ENCODE data around the gene KCTD8.

The KCTD8 gene

GRCh38 chr4:44448521-44449461 lies at the start of gene KCTD8:
Gene KCTD8, minus strand, starts transcription at chr4:44448809.
- peak; percentile 33 for DNase-seq

- no peak for DNase-seq
These were observed 46.4 kb upstream of the KCTD8 start for GRCh38 chr4:44494810-44495701.

GRCh38 chr4:44493924-44494323 lies 45.3 kb upstream of the KCTD8 start:
- no peak for DNase-seq

- DNase-seq = no peak
These were observed 38.7 kb upstream of the KCTD8 start for GRCh38 chr4:44487341-44487740.

GRCh38 chr4:44479731-44480130 lies 31.1 kb upstream of the KCTD8 start:
- DNase-seq = no peak

GRCh38 chr4:44462259-44462658 lies 13.7 kb upstream of the KCTD8 start:
- no peak for DNase-seq

GRCh38 chr4:44447563-44448504 lies 775 bp downstream of the KCTD8 start:
- no peak for DNase-seq

- DNase-seq = no peak
These were observed 1.6 kb downstream of the KCTD8 start for GRCh38 chr4:44446801-44447562.

- no peak for DNase-seq
These were observed 2.4 kb downstream of the KCTD8 start for GRCh38 chr4:44446191-44446590.

- DNase-seq = no peak
These were observed 9.9 kb downstream of the KCTD8 start for GRCh38 chr4:44438687-44439086.

- DNase-seq = no peak
These were observed 14.4 kb downstream of the KCTD8 start for GRCh38 chr4:44434247-44434646.

- DNase-seq = no peak
These were observed 22.9 kb downstream of the KCTD8 start for GRCh38 chr4:44425614-44426208.

- no peak for DNase-seq
These were observed 25.7 kb downstream of the KCTD8 start for GRCh38 chr4:44422912-44423311.

- DNase-seq = no peak
These were observed 27.1 kb downstream of the KCTD8 start for GRCh38 chr4:44421330-44422065.

GRCh38 chr4:44415251-44415650 lies 33.4 kb downstream of the KCTD8 start:
- no peak for DNase-seq

- DNase-seq = no peak
These were observed 80.0 kb downstream of the KCTD8 start for GRCh38 chr4:44368413-44369167.

- DNase-seq = no peak
These were observed 94.4 kb downstream of the KCTD8 start for GRCh38 chr4:44354172-44354571.

GRCh38 chr4:44351069-44351468 lies 97.5 kb downstream of the KCTD8 start:
- DNase-seq = no peak

GRCh38 chr4:44342800-44343199 lies 105.8 kb downstream of the KCTD8 start:
- no peak for DNase-seq

- no peak for DNase-seq
These were observed 121.9 kb downstream of the KCTD8 start for GRCh38 chr4:44326741-44327140.
